Heart left ventricle (tissue), 16 donors: Measurements from ENCODE around the gene ZBTB39. TPM values are rescaled to one million over a fixed set of nuclear protein-coding genes. Genes with fewer than 3 reads are reported as not detected.

ENCODE experiments used
- ATAC-seq, 4 donors: fragments of 200-7000 bp; cut with Tn5 transposase; one replicate each; pipeline ENCODE4 v1.9.1; 2020 to 2022; ENCODE audit warnings: moderate library complexity in 4 of 4, mild to moderate bottlenecking in 3 of 4, moderate number of reproducible peaks in 1 of 4
- DNase-seq, 5 donors: peaks; one replicate each; pipeline ENCODE4 v3.0.0-alpha.2; 2020
- H3K27ac ChIP-seq, 12 donors: fragments of 200-600 bp; sonication (generic) in 4 of 12; one replicate each; pipeline versions ENCODE4 v1.5.0 to v1.8.0; 2016 to 2022; ENCODE audit warnings: mild to moderate bottlenecking in 2 of 12
- H3K27me3 ChIP-seq, 9 donors: fragments of 200-600 bp; sonication (generic) in 2 of 9; one replicate each; pipeline versions ENCODE4 v1.5.1 to v1.8.0; 2016 to 2022; ENCODE audit warnings: mild to moderate bottlenecking in 3 of 9
- H3K36me3 ChIP-seq, 9 donors: fragments of 200-600 bp; sonication (generic) in 2 of 9; one replicate each; pipeline versions ENCODE4 v1.5.0 to v1.8.0; 2018 to 2022; ENCODE audit warnings: mild to moderate bottlenecking in 2 of 9
- H3K4me1 ChIP-seq, 12 donors: fragments of 200-600 bp; sonication (generic) in 4 of 12; one replicate each; pipeline versions ENCODE4 v1.5.0 to v1.8.0; 2016 to 2022; ENCODE audit warnings: mild to moderate bottlenecking in 3 of 12
- H3K4me3 ChIP-seq, 12 donors: fragments of 200-600 bp; sonication (generic) in 4 of 12; one replicate each; pipeline versions ENCODE4 v1.5.0 to v1.8.0; 2017 to 2022; ENCODE audit warnings: mild to moderate bottlenecking in 9 of 12, moderate library complexity in 4 of 12
- H3K9me3 ChIP-seq, 12 donors: fragments of 200-600 bp; sonication (generic) in 4 of 12; one replicate each; pipeline versions ENCODE4 v1.5.0 to v1.8.0; 2016 to 2022; ENCODE audit warnings: mild to moderate bottlenecking in 1 of 12
- CTCF ChIP-seq, 12 donors: fragments of 200-600 bp; sonication (generic) in 4 of 12; IDR thresholded peaks; one replicate each; pipeline versions ENCODE4 v1.5.0 to v1.8.0; 2018 to 2022; ENCODE audit warnings: antibody characterized with exemption in 12 of 12, mild to moderate bottlenecking in 5 of 12
- POLR2A ChIP-seq, 2 donors: fragments of 450-650 bp; IDR thresholded peaks; one replicate each; pipeline ENCODE4 v1.6.1; 2017; ENCODE audit warnings: antibody characterized with exemption in 2 of 2, mild to moderate bottlenecking in 2 of 2, moderate library complexity in 2 of 2
- WGBS, 4 donors: extraction: QIAGEN DNeasy Blood & Tissue Kit in 2 of 4; methylation state at CpG; one replicate each; pipeline versions ENCODE4 v1.1.5 to v1.1.7; 2013 to 2018; 5-methylcytosine and 5-hydroxymethylcytosine counted together
- intact Hi-C, 10 donors: fragments of 100-400 bp; cut with DNase I; formaldehyde crosslinking; loops; one replicate each; pipeline versions ENCODE4 v1.11.1 to v1.14.2; 2022
- polyA plus RNA-seq, 2 donors: library from polyadenylated mRNA; stranded (reverse); fragments of 200-250 nt; gene quantifications; one replicate each; pipeline ENCODE4 v1.2.3, GENCODE V29; 2013
- total RNA-seq, 9 donors: library from RNA; depleted of rRNA in 2 of 9; stranded (reverse); fragments of >200 nt in 2 of 9; fragmentation: NEBNext Ultra II Directional in 3 of 9; extraction: Animal tissue kit (Norgen Biotek cat#: 25700) in 3 of 9; gene quantifications; one replicate each; pipeline versions ENCODE4 v1.1.0 to v1.2.4, GENCODE V29; 2016 to 2023
- donor health status: ischemic (EF 13 %, LVEDD 7.1; RV severe dilation, severe dysfunction).
- donor health status: healthy with polysubstance abuse.
- donor health status: DM: no; HTN: yes; CAD: no.
- donor health status: DM: no; HTN: no; CAD: no.
- donor health status: ischemic (EF 25% LVEDD 6.9; RV normal size, moderate dysfunction).
- donor health status: ischemic (EF 25% LVEDD 5.7; RV mildly dilated, moderate dysfunction).
- donor health status: healthy.
- donor health status: DM: yes; HTN: yes; CAD: no.
- donor health status: ischemic (EF 35%, LVEDD 5.7; RV mildly dilated, moderate dysfunction).
- donor health status: nonischemic (EF 11% LVEDD 7.7; RV severe dilation, severe dysfunction).
- donor health status: DM: yes; HTN: yes; CAD: no.
- donor health status: PGD.
- donor health status: ischemic (EF 29% LVEDD 5.4; RV normal size, mild dysfunction).
- donor health status: nonischemic (EF 23%, LVEDD 6.1; RV moderate dilation, normal function).

ZBTB39 gene
- total and polyA plus RNA-seq, 11 donors = 1.5 to 4.5 (median 3.3) TPM

- intact Hi-C loops = no loop called here
- H3K9me3 ChIP-seq = no peaks in the 10 kb centered on the region
- H3K4me3 ChIP-seq = no peak overlapping the region
- ATAC-seq (no peak), DNase-seq (no peak)
- H3K27ac ChIP-seq = no peak overlapping the region
- WGBS, 4 donors = 84 to 92% (median 89%) methylated on average over 6 of the region's 6 CpGs
- no peak for TF ChIP-seq POLR2A (IDR thresholded peaks at IDR 0.05)
- TF ChIP-seq CTCF (IDR thresholded peaks at IDR 0.05) = no peak
- H3K36me3 ChIP-seq = no peaks in the 10 kb centered on the region
- H3K4me1 ChIP-seq = peaks cover 0 to 36% (median 0%) of the 10 kb centered on the region in 12 donors
- peaks cover 0 to 16% (median 0%) of the 10 kb centered on the region in 9 donors for H3K27me3 ChIP-seq
Observed at GRCh38 chr12:57044468-57044867, 38.1 kb upstream of the ZBTB39 start.

DNA sequence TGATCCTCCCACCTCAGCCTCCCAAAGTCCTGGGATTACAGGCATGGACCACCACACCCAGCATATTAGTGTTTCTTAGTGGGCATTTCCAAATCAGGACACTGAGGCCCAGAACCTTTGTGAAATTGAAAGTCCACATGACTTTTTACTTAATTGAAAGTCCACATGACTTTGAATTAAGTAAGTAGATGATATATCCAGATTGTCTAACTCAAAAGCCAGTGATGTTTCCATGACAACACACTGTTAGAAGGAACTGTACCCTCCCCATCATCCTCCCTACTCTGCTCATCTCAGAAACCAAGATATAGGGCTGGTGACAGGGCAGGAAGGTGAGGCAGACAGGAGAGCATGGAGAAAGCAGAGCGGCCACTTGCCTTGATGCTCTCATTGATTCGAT is 36.3 kb upstream of the ZBTB39 start:
- ATAC-seq (no peak), DNase-seq (no peak)
- no peak overlapping the region for H3K4me3 ChIP-seq
- intact Hi-C loops = no loop called here
- peaks cover 0 to 16% (median 0%) of the 10 kb centered on the region in 9 donors for H3K27me3 ChIP-seq
- H3K9me3 ChIP-seq = no peaks in the 10 kb centered on the region
- H3K27ac ChIP-seq = no peak overlapping the region
- 85 to 94% (median 89%) methylated on average over 2 of the region's 2 CpGs for whole genome bisulfite sequencing, 4 donors
- peaks cover 0 to 23% (median 0%) of the 10 kb centered on the region in 12 donors for H3K4me1 ChIP-seq
- TF ChIP-seq CTCF (IDR thresholded peaks at IDR 0.05) (no peak), POLR2A (IDR thresholded peaks at IDR 0.05) (no peak)
- no peaks in the 10 kb centered on the region for H3K36me3 ChIP-seq

DNA sequence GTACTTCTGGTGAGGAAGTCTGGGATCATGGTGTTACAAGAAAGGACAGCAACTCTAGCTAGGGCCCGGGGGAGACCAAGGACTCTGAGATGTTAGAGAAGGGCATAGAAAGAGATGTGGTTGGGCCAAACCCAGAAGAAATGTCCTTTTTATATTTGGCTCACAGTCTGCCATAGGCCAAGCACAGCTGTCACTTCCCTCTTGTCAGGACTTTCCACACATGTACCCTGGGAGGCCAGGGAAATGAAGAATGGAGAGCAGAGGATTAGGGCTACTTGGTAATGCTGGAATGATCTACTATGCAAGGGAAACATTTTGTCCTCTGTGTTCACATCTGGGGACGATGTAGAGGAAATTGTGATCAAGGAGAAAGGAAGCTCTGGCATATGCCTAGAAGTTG is 34.4 kb upstream of the ZBTB39 start:
- intact Hi-C loops = no loop called here
- no peaks in the 10 kb centered on the region for H3K36me3 ChIP-seq
- H3K4me1 ChIP-seq = peaks cover 0 to 4% (median 0%) of the 10 kb centered on the region in 12 donors
- DNase-seq (no peak), ATAC-seq (peak in 1 of 4 donors; percentile 37)
- no peaks in the 10 kb centered on the region for H3K9me3 ChIP-seq
- peaks cover 0 to 10% (median 0%) of the 10 kb centered on the region in 9 donors for H3K27me3 ChIP-seq
- 47 to 64% (median 61%) methylated on average over 2 of the region's 2 CpGs for WGBS, 4 donors
- no peak for TF ChIP-seq POLR2A (IDR thresholded peaks at IDR 0.05)
- TF ChIP-seq CTCF (IDR thresholded peaks at IDR 0.05) = no peak
- no peak overlapping the region for H3K4me3 ChIP-seq
- no peak overlapping the region for H3K27ac ChIP-seq

DNA sequence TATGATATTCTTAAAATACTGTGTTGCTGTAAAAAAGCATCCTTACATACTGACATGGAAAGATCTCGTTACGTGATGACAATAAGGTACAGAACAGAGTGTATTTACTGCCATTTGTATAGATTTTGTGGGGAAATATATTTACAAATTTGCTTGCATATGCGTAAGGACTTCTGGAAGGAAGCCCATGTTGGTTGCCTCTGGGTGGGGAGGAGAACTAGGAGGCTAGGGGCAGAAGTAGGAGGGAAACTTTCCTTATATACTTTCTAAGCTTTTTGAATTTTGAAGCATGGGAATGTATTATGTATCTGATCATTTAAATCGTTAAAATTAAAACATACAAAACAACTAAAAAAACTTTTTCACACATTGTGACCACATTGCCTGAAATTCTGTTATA is 33.9 kb upstream of the ZBTB39 start:
- Histone ChIP-seq H3K4me3 (no peak overlapping the region), H3K36me3 (no peaks in the 10 kb centered on the region), H3K9me3 (no peaks in the 10 kb centered on the region), H3K27me3 (peaks cover 0 to 7% (median 0%) of the 10 kb centered on the region in 9 donors), H3K4me1 (no peaks in the 10 kb centered on the region), H3K27ac (no peak overlapping the region)
- intact Hi-C loops = no loop called here
- no peak for DNase-seq
- ATAC-seq = no peak
- 89 to 94% (median 90%) methylated on average over 4 of the region's 4 CpGs for WGBS, 4 donors
- TF ChIP-seq CTCF (IDR thresholded peaks at IDR 0.05) (no peak), POLR2A (IDR thresholded peaks at IDR 0.05) (no peak)
